Esophagus muscularis mucosa (tissue), 4 donors: ENCODE results near the gene SEC62. TPM values are rescaled to one million over a fixed set of nuclear protein-coding genes. Genes with fewer than 3 reads are reported as not detected.

Experiments used
- DNase-seq: peaks from one replicate; pipeline ENCODE4 v3.0.0-alpha.2; 2017; ENCODE audit errors: extremely low spot score
- H3K27ac ChIP-seq, 4 donors: fragments of 200-600 bp; sonication (generic); replicated peaks in 1 of 4; 1 replicate in 3 of 4; 2 replicates in 1 of 4; pipeline ENCODE4 v1.5.1; 2016 to 2019; ENCODE audit warnings: mild to moderate bottlenecking in 1 of 4
- H3K27me3 ChIP-seq, 4 donors: fragments of 200-600 bp; sonication (generic); one replicate each; pipeline versions ENCODE4 v1.5.1 to v1.6.0; 2016 to 2019
- H3K36me3 ChIP-seq, 4 donors: fragments of 200-600 bp; sonication (generic); one replicate each; pipeline ENCODE4 v1.5.1; 2016 to 2019
- H3K4me1 ChIP-seq, 4 donors: fragments of 200-600 bp; sonication (generic); one replicate each; pipeline ENCODE4 v1.5.1; 2016 to 2019
- H3K4me3 ChIP-seq, 4 donors: fragments of 200-600 bp; sonication (generic); 1 replicate in 2 of 4; 2 replicates in 2 of 4; pipeline ENCODE4 v1.5.1; 2016 to 2019; ENCODE audit warnings: mild to moderate bottlenecking in 4 of 4, moderate library complexity in 1 of 4
- H3K9me3 ChIP-seq, 4 donors: fragments of 200-600 bp; sonication (generic); 1 replicate in 3 of 4; 2 replicates in 1 of 4; pipeline ENCODE4 v1.5.1; 2016 to 2019
- CTCF ChIP-seq, 3 experiments: fragments of 200-600 bp in 2 of 3; fragments of 450-650 bp in 1 of 3; sonication (generic) in 2 of 3; IDR thresholded peaks; one replicate each; pipeline ENCODE4 v1.5.1; 2017 to 2019; ENCODE audit warnings: antibody characterized with exemption in 3 of 3, mild to moderate bottlenecking in 2 of 3, moderate library complexity in 1 of 3
- EP300 ChIP-seq: sonication (generic); formaldehyde crosslinking; IDR thresholded peaks from one replicate; pipeline ENCODE4 v1.6.1; 2017; ENCODE audit warnings: antibody characterized with exemption
- POLR2A ChIP-seq: fragments of 450-650 bp; IDR thresholded peaks from one replicate; pipeline ENCODE4 v1.6.1; 2017; ENCODE audit warnings: antibody characterized with exemption, moderate library complexity, mild to moderate bottlenecking, low read depth
- POLR2AphosphoS5 ChIP-seq, 2 donors: sonication (generic); formaldehyde crosslinking; IDR thresholded peaks; one replicate each; pipeline ENCODE4 v1.6.1; 2017; ENCODE audit warnings: antibody characterized with exemption in 2 of 2
- WGBS: methylation state at CpG from one replicate; pipeline ENCODE4 v1.1.5; 2018; 5-methylcytosine and 5-hydroxymethylcytosine counted together
- intact Hi-C: fragments of 100-400 bp; cut with DNase I; formaldehyde crosslinking; loops from one replicate; pipeline ENCODE4 v1.15.1; 2023
- total RNA-seq, 4 donors: library from RNA; depleted of rRNA; stranded (reverse); fragments of >200 nt; gene quantifications; one replicate each; pipeline versions ENCODE4 v1.1.0 to v1.2.1, GENCODE V29; 2016

SEC62 gene
- total RNA-seq, 4 donors from 2014 or later: 65.6 to 71.8 (median 69.3) TPM

DNA sequence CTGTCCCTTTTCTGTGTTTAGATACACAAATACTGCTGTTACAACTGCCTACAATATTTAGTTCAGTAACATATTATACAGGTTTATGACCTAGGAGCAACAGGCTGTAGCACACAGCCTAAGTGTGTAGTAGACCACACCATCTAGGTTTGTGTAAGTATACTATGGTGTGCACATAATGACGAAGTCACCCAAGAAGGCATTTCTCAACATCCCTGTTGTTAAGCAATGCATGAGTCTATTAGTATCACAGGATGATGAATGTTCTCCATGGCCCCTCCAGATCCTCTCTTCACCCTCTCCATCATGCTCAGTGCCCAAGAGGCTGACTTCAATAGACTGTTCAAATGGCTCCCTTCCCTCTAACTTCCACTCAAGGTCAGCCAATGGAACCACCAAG lies 14.6 kb upstream of the SEC62 start:
- no peak for DNase-seq
- WGBS: 83% methylated on average over 1 of the region's 1 CpG
- Histone ChIP-seq H3K9me3 (no peaks in the 10 kb centered on the region), H3K4me3 (no peak overlapping the region), H3K4me1 (no peaks in the 10 kb centered on the region), H3K27ac (no peak overlapping the region), H3K36me3 (no peaks in the 10 kb centered on the region), H3K27me3 (no peaks in the 10 kb centered on the region)
- no peak for TF ChIP-seq POLR2AphosphoS5 (IDR thresholded peaks at IDR 0.05)
- intact Hi-C loops: no loop called here

DNA sequence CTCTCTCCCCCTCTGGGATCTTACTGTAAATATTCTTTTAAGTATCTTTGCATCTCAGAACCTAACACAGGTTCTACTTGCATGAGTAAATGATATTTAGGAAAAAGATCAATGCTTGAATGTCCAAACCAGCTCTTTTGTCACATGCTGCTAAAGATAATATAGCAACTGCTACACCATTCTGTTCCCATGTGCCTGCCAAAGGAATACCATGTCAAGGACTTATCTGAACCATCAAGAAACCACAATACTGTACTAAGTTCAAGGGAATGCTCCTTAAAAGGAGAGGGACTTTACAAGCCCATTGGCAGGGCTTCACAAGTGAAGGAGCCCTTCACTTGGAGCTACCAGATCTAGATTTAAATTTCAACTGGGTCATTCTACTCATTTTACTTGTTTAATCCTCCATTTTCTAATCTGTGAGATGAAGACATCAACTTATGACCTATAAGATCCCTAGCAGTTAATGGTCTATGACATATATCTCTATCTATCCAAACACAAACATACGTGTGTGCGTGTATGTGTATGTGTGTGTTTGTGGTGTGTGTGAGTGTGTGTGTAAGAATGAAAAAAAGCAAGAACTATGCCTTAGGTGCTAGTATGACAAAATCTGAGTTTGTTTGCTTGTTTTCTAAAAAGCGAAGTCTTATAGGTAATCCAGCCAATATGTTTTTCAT lies 13.0 kb upstream of the SEC62 start:
- no peaks in the 10 kb centered on the region for H3K9me3 ChIP-seq
- no peak overlapping the region for H3K27ac ChIP-seq
- H3K27me3 ChIP-seq: no peaks in the 10 kb centered on the region
- intact Hi-C loops: no loop called here
- TF ChIP-seq POLR2AphosphoS5 (IDR thresholded peaks at IDR 0.05) (no peak), EP300 (no peak), POLR2A (no peak), CTCF (IDR thresholded peaks at IDR 0.05) (no peak)
- no peaks in the 10 kb centered on the region for H3K4me1 ChIP-seq
- no peak overlapping the region for H3K4me3 ChIP-seq
- 89% methylated on average over 3 of the region's 3 CpGs for WGBS
- H3K36me3 ChIP-seq: no peaks in the 10 kb centered on the region
- no peak for DNase-seq

DNA sequence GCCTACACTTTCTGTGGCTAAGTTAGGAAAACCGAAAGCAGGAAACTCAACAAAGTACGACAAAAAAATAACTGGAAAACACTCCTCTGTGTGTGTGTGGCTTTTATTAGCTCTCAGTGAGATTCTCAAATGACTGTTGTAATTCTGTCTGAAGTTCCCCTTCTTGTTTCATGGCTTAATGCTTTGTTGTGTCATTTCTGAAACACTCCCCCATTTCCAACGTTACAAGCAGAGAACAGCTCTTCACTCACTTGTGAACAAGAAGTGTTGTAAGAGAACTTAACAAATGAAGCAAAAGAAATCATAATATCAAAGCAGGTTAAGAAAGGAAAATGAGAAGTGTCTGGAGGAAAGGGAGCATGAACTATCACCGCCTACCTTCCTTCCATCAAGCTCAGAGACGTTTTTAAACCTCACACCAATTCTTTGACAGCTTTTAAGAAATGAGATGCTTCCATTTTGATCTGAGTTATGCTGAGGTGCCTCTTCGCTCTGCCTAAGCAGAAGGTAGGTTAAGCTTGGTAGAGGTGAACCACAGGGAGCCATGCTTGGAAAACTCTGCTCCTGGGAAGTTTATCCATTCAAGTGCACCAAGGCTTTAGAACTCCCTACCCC lies 12.4 kb upstream of the SEC62 start:
- no peak overlapping the region for H3K4me3 ChIP-seq

GRCh38 chr3:169955406-169955805 lies 11.2 kb upstream of the SEC62 start:
- no peak for DNase-seq
- TF ChIP-seq POLR2A (no peak), EP300 (no peak), CTCF (IDR thresholded peaks at IDR 0.05) (no peak), POLR2AphosphoS5 (IDR thresholded peaks at IDR 0.05) (no peak)
- intact Hi-C loops: no loop called here
- H3K4me3 ChIP-seq: no peak overlapping the region
- 75% methylated on average over 2 of the region's 2 CpGs for WGBS
- no peaks in the 10 kb centered on the region for H3K27me3 ChIP-seq
- H3K36me3 ChIP-seq: no peaks in the 10 kb centered on the region
- no peak overlapping the region for H3K27ac ChIP-seq
- H3K9me3 ChIP-seq: no peaks in the 10 kb centered on the region
- H3K4me1 ChIP-seq: no peaks in the 10 kb centered on the region

More for the DNA sequence above, 12.4 kb upstream of the SEC62 start:
- DNase-seq: no peak
- no peaks in the 10 kb centered on the region for H3K27me3 ChIP-seq
- H3K27ac ChIP-seq: no peak overlapping the region
- intact Hi-C loops: no loop called here
- 58% methylated on average over 6 of the region's 6 CpGs for WGBS
- TF ChIP-seq EP300 (no peak), CTCF (IDR thresholded peaks at IDR 0.05) (no peak), POLR2A (no peak), POLR2AphosphoS5 (IDR thresholded peaks at IDR 0.05) (no peak)
- H3K9me3 ChIP-seq: no peaks in the 10 kb centered on the region
- H3K4me1 ChIP-seq: no peaks in the 10 kb centered on the region
- H3K36me3 ChIP-seq: no peaks in the 10 kb centered on the region

- TF ChIP-seq CTCF (IDR thresholded peaks at IDR 0.05) (no peak), EP300 (no peak), POLR2AphosphoS5 (IDR thresholded peaks at IDR 0.05) (no peak), POLR2A (no peak)
- 87% methylated on average over 2 of the region's 2 CpGs for WGBS
- Histone ChIP-seq H3K4me3 (no peak overlapping the region), H3K4me1 (peaks cover 14 to 29% (median 25%) of the 10 kb centered on the region in 4 donors), H3K27me3 (no peaks in the 10 kb centered on the region), H3K36me3 (no peaks in the 10 kb centered on the region), H3K27ac (no peak overlapping the region), H3K9me3 (no peaks in the 10 kb centered on the region)
- DNase-seq: no peak
- intact Hi-C loops: no loop called here
Measured at GRCh38 chr3:169964176-169964575, 2.4 kb upstream of the SEC62 start.
